Mesendoderm (in vitro differentiated cells): ENCODE data around the gene RFX2.

ENCODE experiments used
- DNase-seq: peaks from one replicate; pipeline ENCODE4 v3.0.0; 2013
- H2AK5ac ChIP-seq: 2 replicates; pipeline ENCODE4 v1.6.1; 2013; ENCODE audit warnings: low read length, inconsistent platforms
- H2BK120ac ChIP-seq: 2 replicates; pipeline ENCODE4 v1.6.1; 2013; ENCODE audit warnings: low read depth, mild to moderate bottlenecking, low read length, moderate library complexity, mixed read lengths
- H2BK15ac ChIP-seq: replicated peaks from 2 replicates; pipeline ENCODE4 v1.6.1; 2013; ENCODE audit warnings: low read depth, mild to moderate bottlenecking, moderate library complexity
- H2BK5ac ChIP-seq: 2 replicates; pipeline ENCODE4 v1.6.1; 2013; ENCODE audit warnings: low read length, inconsistent platforms
- H3K18ac ChIP-seq: 2 replicates; pipeline ENCODE4 v1.6.1; 2013; ENCODE audit warnings: mild to moderate bottlenecking, low read length, mixed read lengths
- H3K23ac ChIP-seq: one replicate; pipeline ENCODE4 v1.6.1; 2013; ENCODE audit warnings: low read length
- H3K27ac ChIP-seq: 2 replicates; pipeline ENCODE4 v1.5.1; 2013; ENCODE audit warnings: low read depth, mild to moderate bottlenecking, inconsistent platforms, low read length, moderate library complexity
- H3K27me3 ChIP-seq: 2 replicates; pipeline ENCODE4 v1.6.1; 2013; ENCODE audit warnings: low read length, control low read depth, mild to moderate bottlenecking, inconsistent platforms; ENCODE audit not compliant: insufficient read depth, poor library complexity
- H3K36me3 ChIP-seq: 2 replicates; pipeline ENCODE4 v1.6.1; 2013; ENCODE audit warnings: low read length, inconsistent platforms; ENCODE audit not compliant: control insufficient read depth, insufficient read depth
- H3K4ac ChIP-seq: one replicate; pipeline ENCODE4 v1.6.1; 2013; ENCODE audit warnings: low read depth, mild to moderate bottlenecking, low read length, moderate library complexity
- H3K4me1 ChIP-seq: 2 replicates; pipeline ENCODE4 v1.6.1; 2013; ENCODE audit warnings: low read depth, low read length, inconsistent platforms; ENCODE audit not compliant: control insufficient read depth
- H3K4me2 ChIP-seq: 2 replicates; pipeline ENCODE4 v1.6.1; 2013; ENCODE audit warnings: low read length
- H3K4me3 ChIP-seq: 2 replicates; pipeline ENCODE4 v1.5.1; 2013; ENCODE audit warnings: mild to moderate bottlenecking, low read length
- H3K56ac ChIP-seq: one replicate; pipeline ENCODE4 v1.6.1; 2013; ENCODE audit warnings: low read length
- H3K79me1 ChIP-seq: 2 replicates; pipeline ENCODE4 v1.6.1; 2013; ENCODE audit warnings: low read length, inconsistent platforms
- H3K79me2 ChIP-seq: 2 replicates; pipeline ENCODE4 v1.6.1; 2013; ENCODE audit warnings: mild to moderate bottlenecking, low read length; ENCODE audit not compliant: control insufficient read depth, insufficient read depth
- H3K9ac ChIP-seq: 2 replicates; pipeline ENCODE4 v1.6.1; 2013; ENCODE audit warnings: low read length, inconsistent platforms
- H4K5ac ChIP-seq: one replicate; pipeline ENCODE4 v1.6.1; 2013; ENCODE audit warnings: low read length
- H4K8ac ChIP-seq: one replicate; pipeline ENCODE4 v1.6.1; 2013; ENCODE audit warnings: low read depth, mild to moderate bottlenecking, control low read depth, low read length, moderate library complexity
- WGBS: extraction: QIAGEN DNeasy Blood & Tissue Kit; methylation state at CpG from one replicate; pipeline ENCODE4 v1.1.7; 2013; ENCODE audit warnings: low lambda C conversion rate, missing lambda C conversion rate; ENCODE audit not compliant: insufficient coverage; ENCODE audit errors: extremely low coverage; 5-methylcytosine and 5-hydroxymethylcytosine counted together

RFX2 gene

GRCh38 chr19:5974721-5975387, 135.4 kb downstream of the RFX2 start:
- no peak overlapping the region for H4K8ac ChIP-seq
- H3K9ac ChIP-seq: no peak overlapping the region
- H2BK15ac ChIP-seq: no peak overlapping the region
- no CpG with 5 or more reads among the region's 10 CpGs for WGBS
- H4K5ac ChIP-seq: no peak overlapping the region
- H2BK120ac ChIP-seq: no peak overlapping the region
- H3K18ac ChIP-seq: no peak overlapping the region
- H3K4me3 ChIP-seq: no peak overlapping the region
- no peak overlapping the region for H3K56ac ChIP-seq
- H3K4ac ChIP-seq: no peak overlapping the region
- H3K36me3 ChIP-seq: no peaks in the 10 kb centered on the region
- H3K27me3 ChIP-seq: no peaks in the 10 kb centered on the region
- H3K4me1 ChIP-seq: peaks cover 3% of the 10 kb centered on the region
- no peak overlapping the region for H2AK5ac ChIP-seq
- H3K27ac ChIP-seq: no peak overlapping the region
- H3K79me1 ChIP-seq: peaks cover 56% of the 10 kb centered on the region
- H2BK5ac ChIP-seq: no peak overlapping the region
- H3K4me2 ChIP-seq: no peak overlapping the region
- no peak for DNase-seq
- H3K79me2 ChIP-seq: peaks cover 76% of the 10 kb centered on the region
- H3K23ac ChIP-seq: no peak overlapping the region

DNA sequence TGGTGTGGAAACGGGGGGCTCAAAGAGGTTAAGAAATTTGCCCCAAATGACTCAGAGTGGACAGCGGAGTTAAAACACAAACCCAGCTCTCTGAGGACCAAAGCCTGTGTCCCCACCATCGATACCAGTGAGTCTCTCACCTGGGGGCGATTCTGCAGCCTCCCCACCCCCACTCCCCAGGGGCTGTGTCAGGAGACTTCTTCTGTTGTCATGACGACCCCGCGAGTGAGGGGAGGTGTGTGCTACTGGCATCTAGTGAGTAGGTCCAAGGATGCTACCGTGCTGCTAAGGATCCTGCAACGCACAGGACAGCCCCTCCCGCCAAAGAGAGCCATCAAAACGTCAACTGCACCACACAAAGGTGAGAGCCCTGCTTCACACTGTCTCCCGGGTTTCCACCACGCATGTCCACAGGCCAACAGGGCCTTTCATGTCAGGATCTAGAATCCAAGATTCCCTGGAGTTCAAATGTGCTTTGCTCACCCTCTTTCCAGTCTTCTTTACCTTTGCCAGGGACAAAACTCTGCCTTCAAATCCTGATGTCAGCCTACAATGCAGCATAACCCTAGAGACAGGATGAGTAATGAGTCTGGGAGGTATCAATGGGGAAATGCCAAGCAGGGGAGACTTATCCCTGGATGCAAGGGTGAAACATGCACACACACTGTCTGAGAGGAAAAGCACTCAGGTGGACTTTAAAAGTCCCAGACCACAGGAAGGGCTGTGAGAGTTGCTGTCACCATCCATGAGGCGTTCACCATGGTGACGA, 136.2 kb downstream of the RFX2 start:
- Histone ChIP-seq H3K4me3 (no peak overlapping the region), H2BK5ac (no peak overlapping the region), H4K5ac (no peak overlapping the region), H3K36me3 (no peaks in the 10 kb centered on the region), H3K4me2 (no peak overlapping the region), H3K79me2 (peaks cover 83% of the 10 kb centered on the region), H3K27ac (no peak overlapping the region), H3K79me1 (peaks cover 54% of the 10 kb centered on the region), H2AK5ac (no peak overlapping the region), H3K18ac (no peak overlapping the region), H3K23ac (no peak overlapping the region), H3K4me1 (peaks cover 3% of the 10 kb centered on the region), H2BK15ac (no peak overlapping the region), H3K27me3 (no peaks in the 10 kb centered on the region), H3K56ac (no peak overlapping the region), H3K4ac (no peak overlapping the region), H4K8ac (no peak overlapping the region), H3K9ac (no peak overlapping the region), H2BK120ac (no peak overlapping the region)
- no peak for DNase-seq
- WGBS: no CpG with 5 or more reads among the region's 15 CpGs

DNA sequence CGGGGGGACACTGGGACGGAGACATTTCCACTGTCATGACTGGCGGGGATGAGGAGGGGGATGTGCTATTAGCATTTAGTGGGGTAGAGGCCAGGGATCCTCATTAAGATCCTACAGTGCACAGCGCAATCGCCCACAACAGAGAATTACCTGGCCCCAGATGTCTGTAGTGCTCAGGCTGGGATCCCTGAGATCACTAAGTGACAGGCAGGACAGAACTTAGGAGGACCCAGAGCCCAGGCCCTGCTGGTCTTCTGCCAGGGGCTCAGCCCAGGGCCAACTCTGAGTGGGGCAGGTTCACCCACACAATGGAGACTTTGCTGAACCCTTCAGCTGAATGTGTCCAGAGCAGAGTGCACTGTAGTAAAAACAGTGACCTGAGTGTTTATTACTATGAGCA, 136.9 kb downstream of the RFX2 start:
- Histone ChIP-seq H3K27me3 (no peaks in the 10 kb centered on the region), H3K18ac (no peak overlapping the region), H3K36me3 (no peaks in the 10 kb centered on the region), H3K4me2 (no peak overlapping the region), H4K5ac (no peak overlapping the region), H3K56ac (no peak overlapping the region), H3K23ac (no peak overlapping the region), H3K79me1 (peaks cover 53% of the 10 kb centered on the region), H2AK5ac (no peak overlapping the region), H2BK120ac (no peak overlapping the region), H3K27ac (no peak overlapping the region), H2BK15ac (no peak overlapping the region), H2BK5ac (no peak overlapping the region), H3K4ac (no peak overlapping the region), H3K79me2 (peaks cover 88% of the 10 kb centered on the region), H4K8ac (no peak overlapping the region), H3K4me1 (peaks cover 9% of the 10 kb centered on the region), H3K9ac (no peak overlapping the region), H3K4me3 (no peak overlapping the region)
- no CpG with 5 or more reads among the region's 5 CpGs for WGBS
- no peak for DNase-seq

GRCh38 chr19:5972355-5972731, 138.0 kb downstream of the RFX2 start:
- H2BK5ac ChIP-seq: no peak overlapping the region
- H3K4me2 ChIP-seq: no peak overlapping the region
- H3K27me3 ChIP-seq: no peaks in the 10 kb centered on the region
- H3K79me2 ChIP-seq: peaks cover 90% of the 10 kb centered on the region
- no peak overlapping the region for H4K5ac ChIP-seq
- peaks cover 57% of the 10 kb centered on the region for H3K79me1 ChIP-seq
- H3K4ac ChIP-seq: no peak overlapping the region
- no peak overlapping the region for H2BK15ac ChIP-seq
- H2BK120ac ChIP-seq: no peak overlapping the region
- no peak overlapping the region for H3K9ac ChIP-seq
- H3K27ac ChIP-seq: no peak overlapping the region
- DNase-seq: no peak
- no peak overlapping the region for H2AK5ac ChIP-seq
- no peak overlapping the region for H3K23ac ChIP-seq
- H3K4me1 ChIP-seq: peaks cover 12% of the 10 kb centered on the region
- no CpG with 5 or more reads among the region's 9 CpGs for WGBS
- no peak overlapping the region for H3K56ac ChIP-seq
- H3K36me3 ChIP-seq: no peaks in the 10 kb centered on the region
- H3K18ac ChIP-seq: no peak overlapping the region
- no peak overlapping the region for H3K4me3 ChIP-seq
- no peak overlapping the region for H4K8ac ChIP-seq

DNA sequence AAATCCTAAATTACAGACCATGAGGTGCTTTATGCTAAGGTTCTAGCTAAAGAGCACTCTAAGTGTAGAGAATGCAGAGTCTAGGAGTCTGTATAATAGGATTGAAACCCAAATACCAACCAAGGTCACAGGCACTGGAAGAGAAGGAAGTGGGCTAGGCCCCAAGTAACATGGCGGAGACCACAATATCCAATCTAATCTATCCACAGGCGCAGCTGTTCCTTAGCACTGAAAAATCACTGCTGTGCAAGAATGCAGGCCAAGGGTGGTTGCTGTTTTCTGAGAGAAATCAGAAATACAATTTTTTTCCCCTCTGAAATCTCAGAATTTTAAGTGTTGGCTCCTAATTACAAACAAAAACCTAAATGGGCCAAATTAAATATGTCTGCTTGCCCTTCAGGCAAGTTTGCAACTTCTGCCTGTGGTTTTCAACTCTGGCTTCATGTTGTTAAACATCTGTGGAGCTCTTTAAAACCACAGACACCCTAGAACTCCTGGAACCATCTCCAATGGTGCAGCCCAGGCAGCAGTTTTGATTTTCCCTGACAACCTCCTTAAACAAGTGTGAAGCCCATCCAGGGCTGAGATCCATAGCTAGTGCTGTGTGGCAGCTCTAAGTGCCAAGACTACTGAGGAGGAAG, 138.5 kb downstream of the RFX2 start:
- H2BK5ac ChIP-seq: no peak overlapping the region
- no peak overlapping the region for H3K4ac ChIP-seq
- no peak overlapping the region for H4K8ac ChIP-seq
- H2BK120ac ChIP-seq: no peak overlapping the region
- no peaks in the 10 kb centered on the region for H3K36me3 ChIP-seq
- no peak overlapping the region for H4K5ac ChIP-seq
- H3K4me3 ChIP-seq: no peak overlapping the region
- no peak overlapping the region for H3K27ac ChIP-seq
- peaks cover 59% of the 10 kb centered on the region for H3K79me1 ChIP-seq
- H3K9ac ChIP-seq: no peak overlapping the region
- H3K4me1 ChIP-seq: peaks cover 12% of the 10 kb centered on the region
- H3K23ac ChIP-seq: no peak overlapping the region
- H3K18ac ChIP-seq: no peak overlapping the region
- no peak overlapping the region for H3K56ac ChIP-seq
- no peak for DNase-seq
- no CpG with 5 or more reads among the region's 2 CpGs for WGBS
- H2BK15ac ChIP-seq: no peak overlapping the region
- peaks cover 90% of the 10 kb centered on the region for H3K79me2 ChIP-seq
- no peaks in the 10 kb centered on the region for H3K27me3 ChIP-seq
- H2AK5ac ChIP-seq: no peak overlapping the region
- H3K4me2 ChIP-seq: no peak overlapping the region
